Fibroblast of lung (primary cell): ENCODE measurements around the gene TICRR.

ENCODE experiments used
- EZH2 ChIP-seq: IDR thresholded peaks from 2 replicates; pipeline ENCODE4 v1.5.1; 2012; ENCODE audit warnings: low read length, control low read depth, mild to moderate bottlenecking; ENCODE audit errors: missing control alignments
- TF ChIP-seq, protein P1 (sequence below), 2 donors: IDR thresholded peaks in 1 of 2; conservative IDR thresholded peaks in 1 of 2; 1 replicate in 1 of 2; 2 replicates in 1 of 2; pipeline ENCODE4 v1.5.1; 2011 to 2012; ENCODE audit warnings: low read length in 2 of 2, control low read depth in 1 of 2, inconsistent platforms in 1 of 2, low read depth in 1 of 2, mild to moderate bottlenecking in 1 of 2

DNA sequence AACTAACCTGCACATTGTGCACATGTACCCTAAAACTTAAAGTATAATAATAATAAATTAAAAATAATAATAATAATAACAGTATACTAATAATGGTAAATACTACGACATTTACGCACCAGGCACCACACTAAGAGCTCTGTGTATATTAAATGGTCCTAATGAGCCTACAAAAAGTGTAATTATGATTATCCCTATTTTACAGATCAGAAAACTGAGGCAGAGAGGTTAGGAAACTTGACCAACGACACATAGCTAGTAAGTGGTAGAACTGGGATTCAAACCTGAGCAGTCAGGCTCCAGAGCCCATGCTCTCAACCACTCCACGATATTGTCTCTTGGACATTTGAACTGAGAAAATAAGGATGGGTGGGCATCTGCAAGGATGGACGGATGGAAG lies 65.0 kb downstream of the TICRR start:
- TF ChIP-seq, protein P1, sequence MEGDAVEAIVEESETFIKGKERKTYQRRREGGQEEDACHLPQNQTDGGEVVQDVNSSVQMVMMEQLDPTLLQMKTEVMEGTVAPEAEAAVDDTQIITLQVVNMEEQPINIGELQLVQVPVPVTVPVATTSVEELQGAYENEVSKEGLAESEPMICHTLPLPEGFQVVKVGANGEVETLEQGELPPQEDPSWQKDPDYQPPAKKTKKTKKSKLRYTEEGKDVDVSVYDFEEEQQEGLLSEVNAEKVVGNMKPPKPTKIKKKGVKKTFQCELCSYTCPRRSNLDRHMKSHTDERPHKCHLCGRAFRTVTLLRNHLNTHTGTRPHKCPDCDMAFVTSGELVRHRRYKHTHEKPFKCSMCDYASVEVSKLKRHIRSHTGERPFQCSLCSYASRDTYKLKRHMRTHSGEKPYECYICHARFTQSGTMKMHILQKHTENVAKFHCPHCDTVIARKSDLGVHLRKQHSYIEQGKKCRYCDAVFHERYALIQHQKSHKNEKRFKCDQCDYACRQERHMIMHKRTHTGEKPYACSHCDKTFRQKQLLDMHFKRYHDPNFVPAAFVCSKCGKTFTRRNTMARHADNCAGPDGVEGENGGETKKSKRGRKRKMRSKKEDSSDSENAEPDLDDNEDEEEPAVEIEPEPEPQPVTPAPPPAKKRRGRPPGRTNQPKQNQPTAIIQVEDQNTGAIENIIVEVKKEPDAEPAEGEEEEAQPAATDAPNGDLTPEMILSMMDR (conservative IDR thresholded peaks at IDR 0.05 in 1 of 2, IDR thresholded peaks at IDR 0.05 in 1 of 2; ENCODE audit: low read depth in 1 of 2, low read length in 2 of 2): no peak
- no peak for TF ChIP-seq EZH2
